ENCODE data around the gene KRT15.

DNA sequence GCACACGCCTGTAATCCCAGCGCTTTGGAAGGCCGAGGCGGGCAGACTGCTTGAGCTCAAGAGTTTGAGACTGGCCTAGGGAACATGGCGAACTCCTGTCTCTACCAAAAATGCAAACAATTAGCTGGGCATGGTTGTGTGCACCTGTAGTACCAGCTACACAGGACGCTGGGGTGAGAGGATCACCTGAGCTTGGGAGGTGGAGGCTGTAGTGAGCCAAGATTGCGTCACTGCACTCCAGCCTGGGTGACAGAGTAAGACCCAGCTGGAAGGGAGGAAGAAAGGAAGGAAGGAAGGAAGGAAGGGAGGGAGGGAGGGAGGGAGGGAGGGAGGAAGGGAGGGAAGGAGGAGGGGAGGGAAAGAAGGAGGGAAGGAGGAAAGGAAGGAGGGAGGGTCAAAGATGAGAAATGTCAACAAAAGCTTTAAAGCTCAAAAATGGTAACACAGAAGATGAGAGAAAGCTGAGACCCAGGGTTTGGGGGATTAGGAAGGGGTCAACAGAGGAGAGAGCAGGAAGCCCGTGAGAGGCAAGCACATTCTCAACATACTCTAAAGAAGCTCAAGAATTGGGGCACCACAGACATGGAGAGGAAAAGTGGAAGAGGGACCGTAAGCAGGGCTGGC, 14.4 kb upstream of the KRT15 start:
- TF ChIP-seq JUND (IDR thresholded peaks at IDR 0.05; ENCODE audit: borderline replicate concordance, low read depth, low read length) (no peak), JUND (tag; IDR thresholded peaks at IDR 0.05; ENCODE audit: borderline replicate concordance, low read depth, low read length) (no peak), JUN (IDR thresholded peaks at IDR 0.05; ENCODE audit: borderline replicate concordance, low read depth, low read length) (no peak), JUN (CRISPR knock-in tag; IDR thresholded peaks at IDR 0.05; ENCODE audit: borderline replicate concordance) (no peak), CBX8 (IDR thresholded peaks at IDR 0.05; ENCODE audit: borderline replicate concordance, extremely low read depth, low read depth, low read length, poor library complexity, severe bottlenecking) (no peak), NFXL1 (CRISPR knock-in tag; IDR thresholded peaks at IDR 0.05) (no peak), SIN3A (IDR thresholded peaks at IDR 0.05; ENCODE audit: borderline replicate concordance in 2 of 2, control insufficient read depth in 1 of 2, low read depth in 2 of 2, low read length in 2 of 2) (no peak), CHD4 (IDR thresholded peaks at IDR 0.05; ENCODE audit: insufficient read depth, insufficient replicate concordance, low read depth, low read length, poor library complexity, severe bottlenecking) (no peak), REST (IDR thresholded peaks at IDR 0.05; ENCODE audit: borderline replicate concordance) (no peak), REST (CRISPR knock-in tag; IDR thresholded peaks at IDR 0.05; ENCODE audit: low read depth) (no peak), EP300 (IDR thresholded peaks at IDR 0.05; ENCODE audit: low read length) (no peak), HNRNPK (IDR thresholded peaks at IDR 0.05; ENCODE audit: low read depth, low read length, poor library complexity, severe bottlenecking) (no peak), CHD1 (IDR thresholded peaks at IDR 0.05; ENCODE audit: low read length) (no peak)
- TF ChIP-seq, protein P1, sequence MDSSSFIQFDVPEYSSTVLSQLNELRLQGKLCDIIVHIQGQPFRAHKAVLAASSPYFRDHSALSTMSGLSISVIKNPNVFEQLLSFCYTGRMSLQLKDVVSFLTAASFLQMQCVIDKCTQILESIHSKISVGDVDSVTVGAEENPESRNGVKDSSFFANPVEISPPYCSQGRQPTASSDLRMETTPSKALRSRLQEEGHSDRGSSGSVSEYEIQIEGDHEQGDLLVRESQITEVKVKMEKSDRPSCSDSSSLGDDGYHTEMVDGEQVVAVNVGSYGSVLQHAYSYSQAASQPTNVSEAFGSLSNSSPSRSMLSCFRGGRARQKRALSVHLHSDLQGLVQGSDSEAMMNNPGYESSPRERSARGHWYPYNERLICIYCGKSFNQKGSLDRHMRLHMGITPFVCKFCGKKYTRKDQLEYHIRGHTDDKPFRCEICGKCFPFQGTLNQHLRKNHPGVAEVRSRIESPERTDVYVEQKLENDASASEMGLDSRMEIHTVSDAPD (CRISPR knock-in tag; IDR thresholded peaks at IDR 0.05), result no peak
